UCSD-AML1 (cell line): ENCODE results near the gene ADAM15.

ENCODE experiments used
- DNase-seq: peaks from one replicate; lab custom pipeline; 2025; ENCODE audit not compliant: unreplicated experiment; lab: John Stamatoyannopoulos, UW

The ADAM15 gene

DNA sequence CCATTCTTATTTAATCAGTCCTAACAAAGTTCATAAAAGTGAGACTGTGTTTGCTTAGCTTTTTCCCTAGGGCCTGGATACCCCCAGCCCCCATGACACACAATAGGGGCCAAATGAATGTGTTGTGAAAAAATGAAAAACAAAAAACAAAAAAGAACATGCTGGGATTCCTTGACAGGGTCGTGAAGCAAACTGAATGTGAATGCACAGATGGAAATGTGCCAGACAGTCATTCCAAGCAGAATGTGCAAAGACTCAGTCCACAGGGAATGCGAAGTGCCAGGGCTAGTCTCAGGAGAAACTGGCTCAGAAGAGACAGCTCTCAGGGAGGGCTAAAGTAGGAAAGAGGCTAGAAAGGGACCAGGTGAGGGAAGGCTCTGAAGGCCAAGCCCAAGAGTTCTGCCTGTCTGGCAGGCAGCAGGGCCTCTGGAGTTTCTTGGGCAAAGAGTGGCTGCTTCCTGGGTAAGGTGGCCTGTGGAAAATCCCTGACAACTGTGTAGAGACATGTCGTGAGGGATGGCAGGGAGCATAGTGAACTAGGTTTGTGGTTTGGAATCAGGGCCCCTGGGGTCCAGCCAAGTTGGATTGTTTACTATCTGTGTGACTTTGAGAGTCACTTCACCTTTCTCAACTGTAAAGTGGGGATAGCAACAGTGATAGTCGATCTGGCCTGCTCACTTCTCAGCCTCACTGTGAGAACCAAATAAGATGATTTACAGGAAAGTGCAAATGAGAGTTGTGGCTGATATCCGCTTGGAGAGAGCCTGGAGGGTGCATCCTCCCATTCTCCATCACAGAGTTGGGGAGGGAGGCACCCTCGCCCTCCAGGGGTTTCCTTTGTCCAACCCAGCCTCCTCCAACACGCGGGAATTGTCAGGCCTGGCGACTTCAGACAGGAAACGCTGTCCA, 1.2 kb upstream of the ADAM15 start:
- no peak for DNase-seq

DNA sequence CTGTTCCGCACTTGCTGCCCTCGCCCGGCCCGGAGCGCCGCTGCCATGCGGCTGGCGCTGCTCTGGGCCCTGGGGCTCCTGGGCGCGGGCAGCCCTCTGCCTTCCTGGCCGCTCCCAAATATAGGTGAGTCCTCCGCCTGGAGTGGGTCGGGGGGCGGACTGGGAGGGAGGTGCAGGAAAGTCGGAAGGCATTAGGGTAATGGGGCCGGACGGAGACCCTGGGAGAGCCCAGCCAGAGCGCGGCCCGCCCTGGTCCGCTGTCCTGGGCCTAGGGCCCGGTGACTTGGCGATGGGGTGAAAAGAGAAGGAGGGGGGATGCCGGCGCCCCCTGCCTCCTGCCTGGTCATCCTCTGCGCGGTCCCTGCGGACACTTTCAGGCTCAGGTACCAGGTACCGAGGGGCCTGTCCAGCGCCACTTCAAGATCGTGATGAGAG, 243 bp downstream of the ADAM15 start:
- no peak for DNase-seq

DNA sequence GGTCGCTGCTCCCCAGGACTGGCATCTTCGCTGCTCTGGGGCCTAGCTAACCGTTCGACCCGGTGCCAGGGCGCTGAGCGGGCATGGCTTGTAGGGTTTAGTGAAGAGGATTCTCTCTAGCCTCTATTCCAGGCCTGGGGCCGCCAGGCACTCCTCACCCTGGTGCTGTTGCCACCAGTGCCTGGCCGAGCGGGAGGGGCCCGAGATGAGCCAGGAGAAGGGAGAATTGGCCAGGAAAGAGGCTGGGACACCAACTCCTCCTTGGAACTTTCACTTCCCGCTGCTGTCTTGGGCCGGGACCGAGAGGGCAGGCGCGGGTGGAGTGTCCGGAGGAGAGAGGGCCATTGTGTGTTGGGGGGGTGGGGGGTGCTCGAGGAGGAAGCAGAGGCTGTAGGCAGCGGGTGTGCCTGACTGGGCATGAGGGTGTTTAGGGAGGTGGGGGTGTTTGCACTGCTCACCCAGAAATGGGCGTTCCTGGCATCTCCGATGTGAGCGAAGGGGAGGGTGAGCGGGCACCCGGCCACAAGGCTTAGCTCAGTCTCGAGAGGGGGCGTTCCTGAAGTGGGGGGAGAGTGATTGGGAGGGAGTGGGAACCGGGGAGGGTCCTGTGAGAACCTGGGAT, 772 bp downstream of the ADAM15 start:
- DNase-seq = peak; percentile 64

DNA sequence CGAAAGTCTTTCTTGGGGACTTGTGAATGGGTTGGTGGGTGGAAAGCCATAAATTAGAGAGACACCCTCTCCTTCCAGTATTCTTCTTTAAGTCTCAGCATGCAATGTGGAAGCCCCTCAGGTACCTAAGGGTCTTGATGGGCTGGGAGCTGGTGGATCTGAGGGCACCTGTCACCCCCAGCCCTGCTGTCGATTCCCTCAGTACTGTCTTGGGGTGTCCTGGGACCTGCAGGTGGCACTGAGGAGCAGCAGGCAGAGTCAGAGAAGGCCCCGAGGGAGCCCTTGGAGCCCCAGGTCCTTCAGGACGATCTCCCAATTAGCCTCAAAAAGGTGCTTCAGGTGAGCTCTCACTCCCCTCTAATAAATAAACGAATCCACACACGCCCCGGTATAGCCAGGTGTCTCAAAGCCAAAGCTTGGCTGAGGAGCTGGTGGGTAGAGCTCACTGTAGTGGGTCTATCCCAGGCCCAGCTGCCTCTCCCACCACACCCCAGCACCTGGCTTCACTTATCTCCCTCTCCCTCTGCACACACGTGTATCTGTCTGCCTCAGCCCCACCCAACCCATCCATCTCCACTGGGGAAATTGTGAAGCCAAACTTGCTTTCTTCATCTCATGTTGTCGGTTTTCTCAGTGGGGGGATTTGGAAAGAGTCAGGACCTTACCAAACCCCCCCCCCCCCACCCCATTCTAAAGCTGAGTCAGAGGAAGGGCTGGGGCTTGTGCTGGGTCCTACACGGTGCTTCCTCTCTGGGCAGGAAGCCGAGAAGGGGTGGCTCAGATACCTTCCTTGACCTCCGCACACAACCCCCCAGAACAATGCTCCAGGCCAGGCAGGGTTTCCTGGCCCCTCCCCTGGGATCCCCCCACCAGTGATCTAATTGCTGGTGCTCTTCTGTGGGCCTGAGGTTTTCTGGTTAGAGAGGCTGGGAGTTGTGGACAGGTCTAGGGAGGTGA, 1.6 kb downstream of the ADAM15 start:
- peak; percentile 58 for DNase-seq

DNA sequence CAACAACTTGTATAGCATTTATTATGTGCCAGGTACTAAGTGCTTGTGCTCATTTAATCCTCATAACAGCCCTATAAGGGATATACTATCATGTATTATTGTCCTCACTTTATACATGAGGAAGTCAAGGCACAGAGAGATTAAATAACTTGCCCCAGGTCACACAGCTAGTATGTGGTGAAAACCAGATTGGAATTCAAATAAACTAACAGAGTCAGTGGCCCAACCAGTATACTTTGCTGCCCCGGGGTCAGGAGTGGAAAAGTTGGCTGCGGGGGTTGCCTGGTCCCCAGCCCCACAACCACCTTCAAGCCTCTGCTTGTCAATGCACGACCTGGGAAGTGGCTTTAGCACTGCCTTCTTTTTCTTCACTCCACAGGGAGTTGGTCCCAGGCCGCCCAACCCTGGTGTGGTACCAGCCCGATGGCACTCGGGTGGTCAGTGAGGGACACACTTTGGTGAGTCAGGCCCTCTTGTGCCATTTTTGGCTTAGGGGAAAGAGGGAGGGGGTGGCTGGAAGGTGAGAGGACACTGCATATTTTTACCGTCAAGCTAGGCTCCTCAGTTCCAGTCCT, 2.5 kb downstream of the ADAM15 start:
- DNase-seq = no peak

DNA sequence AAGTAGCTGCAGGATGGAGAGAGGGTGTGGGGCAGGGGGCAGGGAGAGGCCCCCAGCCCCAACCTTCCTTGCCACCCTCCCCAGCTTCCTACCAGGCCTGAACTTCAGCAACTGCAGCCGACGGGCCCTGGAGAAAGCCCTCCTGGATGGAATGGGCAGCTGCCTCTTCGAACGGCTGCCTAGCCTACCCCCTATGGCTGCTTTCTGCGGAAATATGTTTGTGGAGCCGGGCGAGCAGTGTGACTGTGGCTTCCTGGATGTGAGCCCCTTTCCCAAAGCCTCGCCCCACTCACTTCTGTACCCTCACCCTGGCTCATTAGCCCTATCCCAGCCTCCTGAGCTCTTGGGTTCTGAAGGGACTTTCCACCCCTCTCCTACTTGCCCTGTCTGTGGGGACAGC, 6.0 kb downstream of the ADAM15 start:
- no peak for DNase-seq

DNA sequence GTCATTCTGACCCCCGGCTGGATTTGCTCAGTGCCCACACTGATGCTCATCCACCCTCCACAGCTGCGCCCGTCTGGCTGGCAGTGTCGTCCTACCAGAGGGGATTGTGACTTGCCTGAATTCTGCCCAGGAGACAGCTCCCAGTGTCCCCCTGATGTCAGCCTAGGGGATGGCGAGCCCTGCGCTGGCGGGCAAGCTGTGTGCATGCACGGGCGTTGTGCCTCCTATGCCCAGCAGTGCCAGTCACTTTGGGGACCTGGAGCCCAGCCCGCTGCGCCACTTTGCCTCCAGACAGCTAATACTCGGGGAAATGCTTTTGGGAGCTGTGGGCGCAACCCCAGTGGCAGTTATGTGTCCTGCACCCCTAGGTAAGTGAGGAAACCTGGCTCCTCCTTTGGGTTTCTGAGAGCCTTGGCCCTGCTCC, 6.7 kb downstream of the ADAM15 start:
- DNase-seq = no peak

DNA sequence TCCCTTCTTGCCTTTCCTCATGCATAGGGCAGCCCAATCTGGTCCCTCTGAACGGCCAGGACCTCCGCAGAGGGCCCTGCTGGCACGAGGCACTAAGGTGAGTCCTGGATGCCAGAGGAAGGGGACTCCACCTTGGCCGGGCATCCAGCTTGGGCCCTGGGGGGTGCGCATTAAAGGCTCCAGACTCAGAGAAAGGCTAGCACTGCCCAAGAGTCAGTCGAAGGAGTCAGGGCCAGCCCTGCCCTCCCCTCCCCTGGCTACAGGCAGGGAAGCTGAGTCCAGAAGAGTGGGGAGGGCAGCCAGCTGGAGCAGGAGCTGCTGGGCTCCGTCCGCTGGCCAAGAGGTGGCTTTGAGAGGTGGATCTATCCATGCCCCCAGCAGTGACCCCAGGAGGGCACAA, 9.6 kb downstream of the ADAM15 start:
- no peak for DNase-seq

DNA sequence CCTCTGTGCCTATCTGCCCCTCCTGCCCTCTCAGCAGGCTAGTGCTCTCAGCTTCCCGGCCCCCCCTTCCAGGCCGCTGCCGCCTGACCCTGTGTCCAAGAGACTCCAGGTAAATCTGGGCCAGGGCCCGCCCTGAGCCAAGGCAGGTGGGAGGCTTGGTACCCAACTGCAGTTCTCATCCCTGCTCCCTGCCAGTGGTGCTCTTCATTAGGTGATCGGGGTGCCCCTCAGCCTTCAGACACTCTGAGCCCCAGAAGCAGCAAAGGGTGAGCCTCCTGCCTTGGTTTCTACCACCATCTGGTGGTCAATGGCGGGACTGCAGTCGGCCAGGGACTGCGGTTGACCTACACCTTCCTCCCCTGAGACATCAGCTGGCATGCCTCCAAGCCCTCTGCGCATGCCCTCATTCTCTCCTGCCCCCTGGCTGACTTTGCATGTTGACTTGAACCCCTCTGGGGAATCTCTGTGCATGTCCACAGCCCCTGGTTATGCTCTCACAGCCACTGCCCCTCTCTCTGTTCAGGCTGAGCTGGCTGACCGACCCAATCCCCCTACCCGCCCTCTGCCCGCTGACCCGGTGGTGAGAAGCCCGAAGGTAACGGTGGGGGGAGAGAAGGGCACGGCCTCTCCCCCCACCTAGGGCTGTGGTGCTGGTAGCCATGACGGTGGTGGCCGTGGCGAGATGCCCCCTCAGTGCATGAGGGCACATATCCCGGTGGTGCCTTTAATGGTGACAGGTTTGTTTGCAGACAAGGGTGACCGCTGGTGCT, 10.4 kb downstream of the ADAM15 start:
- DNase-seq = peak; percentile 86

DNA sequence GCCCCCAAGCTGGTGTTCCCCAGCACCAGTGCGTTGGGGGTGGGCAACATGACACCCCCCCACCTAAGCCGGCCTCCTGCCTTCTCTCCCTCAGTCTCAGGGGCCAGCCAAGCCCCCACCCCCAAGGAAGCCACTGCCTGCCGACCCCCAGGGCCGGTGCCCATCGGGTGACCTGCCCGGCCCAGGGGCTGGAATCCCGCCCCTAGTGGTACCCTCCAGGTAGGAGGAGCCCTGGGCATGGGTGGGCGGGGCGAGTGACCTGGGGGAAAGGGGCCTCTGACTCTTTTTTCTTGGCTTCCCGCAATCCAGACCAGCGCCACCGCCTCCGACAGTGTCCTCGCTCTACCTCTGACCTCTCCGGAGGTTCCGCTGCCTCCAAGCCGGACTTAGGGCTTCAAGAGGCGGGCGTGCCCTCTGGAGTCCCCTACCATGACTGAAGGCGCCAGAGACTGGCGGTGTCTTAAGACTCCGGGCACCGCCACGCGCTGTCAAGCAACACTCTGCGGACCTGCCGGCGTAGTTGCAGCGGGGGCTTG, 11.1 kb downstream of the ADAM15 start:
- no peak for DNase-seq

DNA sequence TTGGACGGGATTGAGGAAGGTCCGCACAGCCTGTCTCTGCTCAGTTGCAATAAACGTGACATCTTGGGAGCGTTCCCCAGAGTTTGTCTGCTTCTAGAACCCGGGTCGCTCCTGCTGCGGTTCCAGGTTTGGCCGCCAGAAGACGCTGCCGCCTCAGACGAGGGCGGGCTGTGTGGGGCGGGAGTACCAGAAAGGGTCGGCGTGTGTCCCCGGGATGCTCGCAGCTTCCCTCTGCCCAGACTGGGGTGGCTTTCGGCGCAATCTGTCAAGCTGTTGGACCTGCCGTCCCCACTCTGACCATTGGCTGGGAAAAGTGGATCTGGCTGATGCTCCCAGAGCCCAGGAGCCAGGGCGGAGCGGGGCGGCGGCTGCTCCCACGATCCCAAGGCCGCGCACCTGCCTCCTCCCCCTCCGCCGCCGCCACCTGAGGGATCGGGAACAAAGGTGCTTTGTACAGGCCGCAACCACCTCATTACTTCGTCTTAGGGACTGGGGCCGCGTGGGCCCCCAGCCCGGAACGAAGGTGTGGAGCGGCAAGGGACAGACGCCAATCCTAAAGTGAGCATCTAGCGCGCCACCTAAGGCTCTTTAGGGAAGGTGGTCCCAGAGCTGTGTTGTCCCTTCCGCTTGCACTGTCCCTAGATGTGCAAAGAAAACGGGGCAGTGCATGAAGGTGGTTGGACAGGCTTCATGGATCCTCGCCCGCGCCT, 11.7 kb downstream of the ADAM15 start:
- no peak for DNase-seq

DNA sequence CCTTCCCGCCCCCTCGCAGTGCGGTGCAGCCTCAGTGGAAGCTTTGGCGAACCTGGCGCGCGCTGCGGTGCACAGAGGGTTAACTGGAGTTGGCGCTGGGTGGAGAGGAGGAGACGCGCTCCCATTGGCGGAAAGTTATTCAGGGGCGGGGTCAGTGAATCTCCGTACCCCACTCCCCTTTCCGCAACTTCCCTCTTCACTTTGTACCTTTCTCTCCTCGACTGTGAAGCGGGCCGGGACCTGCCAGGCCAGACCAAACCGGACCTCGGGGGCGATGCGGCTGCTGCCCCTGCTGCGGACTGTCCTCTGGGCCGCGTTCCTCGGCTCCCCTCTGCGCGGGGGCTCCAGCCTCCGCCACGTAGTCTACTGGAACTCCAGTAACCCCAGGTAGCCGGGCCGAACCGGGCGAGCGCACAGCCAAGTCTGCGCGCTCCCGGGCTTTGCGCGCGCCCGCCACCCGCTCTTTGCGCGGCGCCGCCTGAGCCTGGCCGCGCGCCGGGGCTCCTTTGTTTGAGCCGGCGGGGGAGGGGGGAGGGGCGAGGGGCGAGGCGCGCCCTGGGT, 12.5 kb downstream of the ADAM15 start, which contains the start of gene EFNA4:
Gene EFNA4 (plus strand): TSS at position 191 of the 561 bp plus-strand sequence. CDS start 84 bp downstream, at position 275.
- peak; percentile 81 for DNase-seq

DNA sequence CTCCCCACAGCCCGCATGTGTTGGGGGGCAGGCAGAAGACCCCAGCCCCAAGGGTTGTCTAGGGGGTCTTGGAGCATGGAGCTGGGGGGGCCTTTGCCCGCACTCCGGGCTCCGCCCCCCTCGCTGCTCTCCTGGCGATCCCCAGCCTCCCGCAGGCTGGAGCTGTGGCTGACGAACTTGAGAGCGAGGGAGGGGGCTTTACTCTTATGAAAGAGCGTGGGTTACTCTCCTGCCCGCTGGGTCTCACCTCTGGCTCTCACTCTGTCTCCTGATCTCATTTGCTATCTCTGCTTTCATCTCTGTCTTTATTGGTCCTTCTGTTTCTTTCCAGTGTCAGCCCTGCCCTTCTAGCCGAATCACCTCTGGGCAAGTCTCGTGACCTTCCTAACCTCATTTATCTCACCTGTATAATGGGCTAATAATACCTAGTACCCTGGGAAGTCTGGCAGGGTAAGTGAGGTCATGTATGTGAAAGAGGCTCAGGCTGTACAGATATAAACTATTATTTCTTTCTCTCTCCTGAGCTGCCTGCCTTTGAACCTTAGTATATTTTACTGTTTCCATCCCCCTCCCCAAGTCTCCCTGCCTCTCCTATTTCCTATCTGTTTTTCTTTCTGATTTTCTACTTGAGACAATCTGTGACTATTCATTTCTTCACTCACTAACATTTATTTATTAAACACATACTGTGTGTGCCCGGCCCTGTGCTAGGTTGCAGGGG, 13.2 kb downstream of the ADAM15 start:
- no peak for DNase-seq

DNA sequence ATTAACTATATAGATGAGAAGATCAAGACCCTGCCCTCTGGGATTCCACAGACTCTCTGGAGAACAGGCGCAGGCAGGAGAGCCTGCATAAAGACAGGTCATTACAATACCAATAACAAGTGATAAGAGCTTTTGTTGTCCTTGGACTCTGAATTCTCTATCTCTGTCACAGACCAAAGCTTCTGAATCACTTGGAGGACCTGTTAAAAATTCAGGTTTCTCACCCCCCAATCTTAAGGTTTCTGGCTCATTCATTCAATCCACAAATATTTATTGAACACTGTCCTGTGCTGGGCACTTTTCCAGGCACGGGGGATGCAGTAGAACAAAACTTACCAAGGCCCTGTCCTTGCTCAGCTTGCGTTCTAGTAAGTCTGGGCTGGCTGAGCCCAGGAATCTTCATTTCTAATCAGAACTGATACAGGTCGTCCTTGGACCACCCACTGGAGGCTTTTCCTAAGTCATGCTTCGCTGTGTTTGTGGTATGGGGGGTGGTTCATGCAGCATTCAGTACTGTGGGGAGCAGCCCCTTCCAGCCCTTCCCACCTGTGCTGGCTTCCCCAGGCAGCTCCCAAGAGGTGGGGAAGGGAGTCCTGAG, 13.8 kb downstream of the ADAM15 start:
- no peak for DNase-seq

DNA sequence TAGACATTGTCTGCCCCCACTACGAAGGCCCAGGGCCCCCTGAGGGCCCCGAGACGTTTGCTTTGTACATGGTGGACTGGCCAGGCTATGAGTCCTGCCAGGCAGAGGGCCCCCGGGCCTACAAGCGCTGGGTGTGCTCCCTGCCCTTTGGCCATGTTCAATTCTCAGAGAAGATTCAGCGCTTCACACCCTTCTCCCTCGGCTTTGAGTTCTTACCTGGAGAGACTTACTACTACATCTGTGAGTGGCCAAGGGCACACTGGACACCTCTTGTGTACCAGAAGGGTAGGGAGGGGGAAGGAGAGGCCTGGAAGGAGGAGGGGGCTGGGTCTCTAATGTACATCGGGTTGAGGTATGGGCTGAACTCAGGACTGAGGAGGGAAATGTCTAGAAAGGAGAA, 15.7 kb downstream of the ADAM15 start:
- no peak for DNase-seq

DNA sequence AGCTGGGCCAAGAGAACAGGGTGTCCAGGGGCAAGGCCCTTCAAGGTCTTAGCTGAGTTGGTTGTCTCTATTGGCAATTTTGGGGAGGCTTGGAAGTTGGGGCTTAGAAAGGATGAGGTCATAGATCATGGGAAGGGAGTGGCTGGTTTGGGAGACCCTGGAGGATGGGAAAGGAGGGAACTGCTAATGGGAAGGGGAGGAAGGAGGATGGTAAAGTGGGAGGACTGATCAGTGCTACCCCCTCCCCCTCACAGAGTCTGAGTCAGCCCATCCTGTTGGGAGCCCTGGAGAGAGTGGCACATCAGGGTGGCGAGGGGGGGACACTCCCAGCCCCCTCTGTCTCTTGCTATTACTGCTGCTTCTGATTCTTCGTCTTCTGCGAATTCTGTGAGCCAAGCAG, 17.5 kb downstream of the ADAM15 start:
- no peak for DNase-seq

DNA sequence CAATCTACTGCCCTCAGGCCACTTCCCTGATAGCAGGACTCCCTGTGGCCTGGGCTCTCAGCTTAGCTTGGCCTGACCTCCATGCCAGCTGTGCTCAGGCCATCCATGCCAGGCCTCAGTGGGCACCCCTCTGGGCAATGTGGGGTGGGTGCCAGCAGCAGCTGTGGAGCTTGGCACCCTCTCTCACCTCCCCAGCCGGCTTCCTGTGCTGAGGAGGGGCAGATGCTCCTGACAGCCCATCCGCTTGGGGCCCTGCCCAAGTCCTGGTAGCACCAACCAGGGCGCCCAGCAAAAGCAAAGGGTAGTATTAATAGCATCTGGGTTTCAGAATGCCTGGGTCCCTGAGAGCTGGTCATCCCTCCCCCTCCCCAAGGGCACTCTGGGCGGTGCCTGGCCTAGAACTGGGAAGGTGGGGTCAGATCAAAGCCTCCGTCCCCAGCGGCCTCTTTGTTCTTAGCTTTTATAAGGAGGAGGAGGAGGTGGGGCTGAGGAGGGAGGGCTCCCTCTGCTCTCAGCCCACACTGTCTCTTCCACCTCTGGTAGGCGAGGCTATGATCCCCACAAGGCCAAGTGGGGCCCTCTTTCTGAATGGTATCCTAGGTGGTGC, 18.5 kb downstream of the ADAM15 start:
- no peak for DNase-seq
